HPDE6-E6E7 (cell line): ENCODE measurements around the gene WLS.

ENCODE experiments used
- DNase-seq: peaks from one replicate; pipeline ENCODE4 v3.0.0; 2011; ENCODE audit warnings: missing footprints; ENCODE audit errors: extremely low spot score

WLS gene

GRCh38 chr1:68228851-68229250 is 3.5 kb downstream of the WLS start:
- no peak for DNase-seq

GRCh38 chr1:68227598-68227997 is 4.7 kb downstream of the WLS start:
- no peak for DNase-seq

DNA sequence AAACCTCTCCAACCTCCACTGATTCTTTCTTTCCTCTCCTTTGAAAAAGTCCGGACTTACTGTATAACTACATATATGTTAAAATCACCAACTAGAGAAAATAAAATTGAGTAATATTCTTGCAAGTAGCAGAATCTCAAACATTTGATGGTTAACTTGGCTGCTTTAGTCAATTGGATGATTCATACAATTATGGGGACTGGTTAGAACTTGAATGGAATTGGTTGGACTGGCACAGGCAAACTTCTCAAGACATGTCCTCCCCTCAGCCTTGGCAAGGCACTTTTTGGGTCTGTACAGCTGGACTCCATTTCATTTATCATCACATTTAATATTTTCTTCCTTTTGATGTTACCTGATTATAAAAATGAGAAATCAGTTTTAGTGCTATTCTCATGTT is 6.5 kb downstream of the WLS start:
- DNase-seq: no peak

GRCh38 chr1:68223687-68224086 is 8.6 kb downstream of the WLS start:
- DNase-seq: no peak

GRCh38 chr1:68221980-68222373 is 10.3 kb downstream of the WLS start:
- no peak for DNase-seq

DNA sequence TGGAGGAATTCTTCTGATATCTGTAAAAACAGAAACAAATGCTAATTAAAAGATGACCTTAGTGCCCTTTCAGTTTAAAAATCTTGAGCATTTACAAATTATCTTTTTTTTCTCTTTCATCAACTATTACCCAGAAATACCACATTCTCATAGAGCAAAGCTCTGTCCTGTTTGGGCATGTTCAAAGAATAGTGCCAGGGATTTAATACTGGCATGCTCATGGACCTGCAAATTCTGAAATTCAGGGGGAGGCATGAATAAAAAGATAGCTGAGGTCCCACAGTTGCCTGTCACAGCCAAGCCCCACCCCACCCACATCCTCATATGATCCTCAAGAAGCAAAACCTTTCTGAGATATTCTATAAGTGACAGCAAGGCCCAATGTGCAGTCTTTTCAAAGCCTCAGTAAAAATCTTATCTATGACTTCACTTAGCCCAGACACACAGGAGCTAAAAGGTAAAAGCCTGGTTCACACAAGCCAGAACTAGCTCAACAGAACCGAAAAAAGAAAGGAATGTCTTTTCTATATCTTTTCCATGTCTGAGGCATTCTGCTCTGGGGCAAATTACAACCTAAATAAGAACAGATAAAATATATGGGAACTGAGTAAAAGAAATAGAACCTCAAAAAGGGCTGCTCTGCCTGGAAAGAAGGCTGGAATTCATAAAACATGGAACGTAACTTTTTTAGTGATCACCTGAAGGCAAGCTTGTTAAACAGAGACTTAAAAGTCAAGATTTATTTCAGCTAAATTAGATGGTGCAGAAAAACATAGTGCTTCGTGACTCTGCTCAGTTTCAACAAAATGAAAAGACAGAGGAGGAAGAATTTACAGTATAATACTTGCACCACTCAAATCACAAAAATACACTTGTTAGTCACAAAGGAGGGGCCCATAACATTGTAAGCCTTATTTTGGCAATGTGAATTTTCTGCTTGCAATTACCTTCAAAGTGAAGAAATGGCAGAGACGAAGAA is 11.0 kb downstream of the WLS start:
- no peak for DNase-seq

DNA sequence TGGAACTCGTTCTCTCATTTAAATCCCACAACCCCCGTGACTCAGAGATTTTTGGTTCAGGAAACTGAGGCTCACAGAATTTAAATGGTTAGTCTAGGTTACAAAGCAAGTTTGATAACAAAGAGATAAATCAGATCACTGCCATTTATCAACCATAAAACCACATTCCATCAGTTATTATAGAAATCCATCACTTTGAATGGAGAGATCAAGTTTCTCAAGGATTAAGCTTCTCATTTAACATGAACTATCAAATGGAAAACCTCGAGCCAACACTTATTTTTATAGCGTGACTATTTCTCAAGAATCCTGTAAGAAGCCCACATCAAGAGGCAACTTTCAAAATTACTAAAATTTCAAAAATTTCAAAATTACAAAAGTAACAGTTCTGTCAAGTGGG is 11.9 kb downstream of the WLS start:
- DNase-seq: no peak

- DNase-seq: no peak
Measured at GRCh38 chr1:68218490-68218889, 13.8 kb downstream of the WLS start.

DNA sequence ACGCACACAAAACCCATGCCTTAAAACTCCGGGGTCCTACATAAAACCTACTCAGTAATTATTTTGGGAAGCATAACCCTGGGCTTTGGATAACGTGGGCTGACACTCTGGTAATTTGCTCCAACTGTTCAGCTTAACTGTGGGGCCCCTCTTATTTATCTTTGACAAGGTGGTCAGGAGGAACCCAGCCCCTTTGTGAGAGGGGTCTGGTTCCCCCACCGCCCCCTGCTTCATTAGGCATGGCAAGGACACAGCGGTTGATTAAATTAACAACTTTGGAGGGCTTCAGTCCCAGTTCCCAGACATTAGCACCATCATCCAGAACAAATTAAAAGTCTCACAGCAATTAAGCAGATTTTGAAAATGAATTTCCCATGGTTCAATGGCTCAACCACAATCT is 14.7 kb downstream of the WLS start:
- no peak for DNase-seq

DNA sequence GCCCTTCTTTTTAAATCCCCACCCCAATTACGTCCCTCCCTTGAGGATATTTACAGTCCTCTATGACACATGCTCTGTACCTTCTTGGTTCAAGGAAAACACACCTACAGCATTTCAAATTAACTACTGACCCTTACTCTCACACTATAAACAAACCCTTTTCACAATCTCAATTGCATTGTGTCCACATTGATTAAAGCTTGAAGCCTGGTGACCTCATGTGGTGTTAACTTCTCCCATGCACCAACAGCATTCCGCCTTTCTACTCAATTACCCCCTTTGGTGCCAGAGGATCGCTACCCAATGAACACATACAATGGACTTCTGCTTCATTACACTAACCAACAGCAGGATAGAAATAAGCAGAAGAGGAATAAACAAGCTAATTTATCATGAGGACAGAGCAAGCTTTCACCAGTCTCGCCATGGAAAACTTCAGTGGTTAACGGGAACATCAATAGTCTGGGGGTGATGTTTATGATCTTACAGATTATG is 15.2 kb downstream of the WLS start:
- no peak for DNase-seq

- no peak for DNase-seq
Measured at GRCh38 chr1:68216089-68216772, 16.1 kb downstream of the WLS start.

DNA sequence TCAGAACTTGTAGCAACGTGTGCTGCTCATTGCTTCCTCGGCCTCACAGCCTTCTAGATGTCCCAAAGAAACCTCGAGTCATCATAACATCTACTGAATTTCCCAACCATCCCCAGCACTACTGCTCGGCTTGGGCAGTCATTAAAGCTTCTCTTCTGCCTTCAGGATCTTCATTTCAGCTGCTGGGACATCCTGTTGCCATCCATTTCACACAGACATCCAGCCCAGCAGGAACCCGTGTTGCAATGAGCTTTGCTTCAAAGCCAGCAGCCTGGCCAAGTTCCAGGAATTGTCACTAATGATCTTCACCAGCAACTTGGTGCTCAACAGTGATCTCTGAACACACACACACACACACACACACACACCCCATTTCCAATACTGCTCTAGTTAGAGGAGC is 18.5 kb downstream of the WLS start:
- DNase-seq: no peak

DNA sequence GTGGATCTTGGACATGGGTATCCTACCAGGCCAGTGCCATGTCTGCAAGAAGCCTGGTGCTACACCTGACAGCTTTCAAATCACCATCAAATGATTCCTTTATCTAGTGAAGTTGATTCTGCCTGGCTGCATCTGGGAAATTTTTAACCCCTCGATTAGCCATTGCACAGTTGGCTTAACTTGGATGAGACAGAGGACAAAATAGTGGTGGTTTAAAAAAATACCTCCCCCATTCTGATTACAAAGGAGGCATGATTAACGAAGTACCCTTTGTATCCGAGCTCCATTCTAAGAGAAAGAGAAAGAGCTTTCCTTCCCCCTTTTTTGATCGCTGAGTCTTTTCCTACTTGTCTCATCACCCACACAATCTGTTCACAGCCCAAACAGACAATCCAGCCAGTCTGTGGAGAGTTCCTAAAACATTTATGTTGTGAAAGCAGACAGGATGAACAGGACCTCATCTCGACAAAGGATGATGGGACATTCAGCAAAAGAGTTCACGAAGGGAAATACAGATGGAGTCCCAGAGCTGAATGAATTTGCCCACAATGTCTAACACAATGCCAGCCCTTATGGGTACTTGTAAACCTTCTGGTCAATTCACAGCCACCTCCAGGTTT is 20.5 kb downstream of the WLS start:
- no peak for DNase-seq

DNA sequence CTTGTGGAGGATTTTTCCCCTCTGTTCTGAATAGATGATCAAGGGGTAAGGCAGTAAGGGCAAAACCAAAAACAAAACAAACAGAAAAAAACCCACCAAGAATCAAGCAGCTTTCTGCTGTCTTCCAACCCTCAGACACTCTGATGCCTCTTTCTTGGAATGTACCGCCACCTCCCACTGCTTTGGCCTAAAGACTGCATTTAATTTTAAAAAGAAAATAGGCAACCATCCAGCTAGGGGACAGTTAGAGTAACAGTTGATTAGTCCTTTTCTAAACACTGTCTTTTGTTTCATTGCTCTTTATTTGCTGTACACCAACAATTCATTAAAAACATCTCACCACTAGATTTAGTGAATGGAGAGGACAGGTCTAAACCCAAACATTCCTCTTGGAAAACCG is 21.5 kb downstream of the WLS start:
- no peak for DNase-seq

DNA sequence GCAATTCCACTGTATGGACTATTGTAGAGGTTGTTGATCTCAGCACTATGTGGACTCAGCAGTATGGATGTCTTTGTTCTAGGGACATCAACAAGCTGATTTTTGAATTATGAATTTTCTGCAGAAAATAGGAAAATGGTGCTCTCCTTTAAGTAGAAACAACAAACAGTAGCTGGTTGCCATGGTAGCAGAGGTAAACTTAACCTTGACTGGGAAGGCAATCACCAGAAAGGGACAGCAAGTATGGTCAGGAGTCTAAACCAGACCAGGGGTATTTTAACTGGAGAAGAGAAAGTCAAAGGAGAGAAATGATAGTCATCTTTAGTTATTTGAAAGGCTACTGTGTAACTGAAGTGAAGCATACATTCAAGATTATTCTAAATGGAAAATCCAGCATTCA is 22.3 kb downstream of the WLS start:
- no peak for DNase-seq

GRCh38 chr1:68206848-68207689 is 25.3 kb downstream of the WLS start:
- no peak for DNase-seq

DNA sequence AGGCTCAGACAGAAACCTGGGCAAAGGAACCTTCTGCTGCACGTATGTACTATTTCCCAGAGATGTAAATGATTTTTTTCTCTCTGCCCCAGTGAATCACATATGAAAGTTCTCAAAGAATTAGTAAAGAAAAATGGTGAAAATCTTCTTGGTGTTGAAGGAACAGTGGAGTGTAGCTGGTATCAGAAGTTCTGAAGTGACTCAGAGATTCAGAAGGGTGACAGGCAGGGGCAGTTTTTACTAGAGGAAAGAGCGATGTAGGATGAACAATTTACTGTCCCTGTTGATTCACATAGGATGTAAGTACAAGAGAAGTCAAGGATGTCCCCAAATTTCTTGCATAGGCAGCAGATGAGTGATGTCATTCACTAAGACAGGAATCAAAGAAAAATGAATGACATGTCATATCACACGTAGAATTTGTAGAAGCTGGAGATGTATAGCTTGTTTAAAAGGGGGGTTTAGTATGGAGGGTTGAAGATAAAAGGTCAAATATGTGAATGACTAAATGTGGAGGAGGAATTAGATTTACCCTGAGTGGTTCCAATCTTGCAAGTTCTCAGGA is 26.4 kb downstream of the WLS start:
- no peak for DNase-seq

DNA sequence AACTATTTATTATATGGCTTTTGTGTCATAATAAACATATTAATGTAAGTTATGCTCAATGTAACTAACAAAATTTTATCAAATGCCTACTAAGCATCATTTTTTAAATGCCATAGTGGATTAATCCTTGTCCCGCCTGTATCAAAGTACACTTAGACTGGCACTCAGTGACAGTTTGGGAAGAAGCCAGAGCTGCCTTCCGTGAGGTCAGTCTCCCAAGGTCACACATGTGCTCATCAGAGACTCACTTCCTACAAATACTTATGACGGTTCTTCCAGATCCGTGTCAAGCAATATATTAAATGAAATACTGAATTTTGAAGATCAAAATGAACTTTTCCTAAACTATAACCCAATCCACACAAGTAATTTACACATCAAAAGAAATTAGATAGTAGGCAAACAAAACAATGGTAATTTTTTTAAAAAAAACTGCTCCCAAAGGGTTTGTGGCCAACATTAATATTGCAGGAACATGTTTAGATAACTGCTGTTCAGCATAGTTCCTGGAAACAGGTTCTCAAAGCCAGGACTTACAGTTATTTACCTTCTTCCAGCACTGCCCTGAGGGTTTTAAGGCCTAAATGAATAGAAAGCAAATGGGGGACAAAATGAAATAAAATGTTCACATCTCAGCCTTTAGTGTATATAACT is 27.2 kb downstream of the WLS start:
- no peak for DNase-seq

DNA sequence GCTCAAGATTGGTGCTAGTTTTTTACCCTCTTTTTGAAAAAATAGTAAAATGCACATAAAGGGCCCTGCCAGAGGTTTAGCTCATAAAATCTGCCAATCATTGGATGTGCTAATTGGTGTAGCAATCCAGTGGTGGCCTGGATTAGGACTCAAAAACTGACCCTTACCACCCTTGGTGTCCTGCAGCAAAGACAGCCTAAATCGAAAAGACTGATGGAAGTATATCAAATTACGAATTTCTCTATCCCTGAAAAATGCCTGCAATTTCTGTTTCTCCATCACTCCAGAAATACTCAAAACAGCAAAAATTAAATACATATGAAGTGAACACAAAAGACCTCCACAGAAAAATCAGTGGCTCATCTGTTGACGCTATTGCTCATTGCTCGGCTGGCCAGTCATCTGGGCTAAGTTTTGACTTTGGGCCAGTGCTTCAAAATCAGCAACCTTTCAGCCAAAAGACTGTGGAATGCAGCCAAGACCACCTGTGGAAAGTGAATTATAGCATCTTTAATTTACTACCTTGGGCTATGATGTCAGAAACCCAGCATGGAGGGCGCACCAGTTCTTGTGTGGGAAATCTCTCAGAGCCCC is 30.0 kb downstream of the WLS start:
- DNase-seq: no peak

DNA sequence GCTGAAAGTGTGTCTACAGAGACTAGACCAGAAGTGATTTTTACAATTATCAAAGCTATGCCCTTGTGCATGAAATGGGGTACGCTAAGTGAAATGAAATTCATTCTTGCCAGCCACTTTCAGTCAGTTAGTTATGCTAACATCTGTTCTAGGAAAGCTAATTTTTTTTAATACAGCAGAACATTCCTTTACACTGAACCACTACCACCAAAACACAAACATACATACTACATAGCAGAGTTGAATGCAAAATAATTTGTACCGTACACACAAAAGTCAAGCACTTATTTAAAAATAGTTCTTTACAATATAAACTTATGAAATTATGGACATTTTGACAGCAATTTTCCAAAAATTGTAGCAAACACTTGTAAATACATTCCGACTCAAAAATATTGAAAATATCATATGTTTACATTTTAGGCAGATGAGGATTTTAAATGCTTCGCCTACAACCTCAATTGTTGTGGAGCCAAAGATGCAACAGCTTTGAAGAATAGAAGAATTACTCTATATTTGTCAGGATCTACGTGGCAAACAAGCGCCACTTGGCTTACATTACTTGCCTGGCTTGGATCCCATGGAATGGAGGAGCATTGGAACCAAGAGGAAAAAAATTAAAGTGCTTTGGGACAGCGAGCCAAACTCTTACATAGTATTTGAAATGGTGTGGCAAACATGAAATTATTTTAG is 30.6 kb downstream of the WLS start:
- no peak for DNase-seq
